ENCODE measurements around the gene MXRA7. TPM values are rescaled to one million over a fixed set of nuclear protein-coding genes. Genes with fewer than 3 reads are reported as not detected.

The MXRA7 gene
- total and polyA plus RNA-seq, 2 of the 4 experiments (the other 2 are of a cell fraction): 168 to 231 TPM

GRCh38 chr17:76673729-76674128 lies 37.0 kb downstream of the MXRA7 start:
- intact Hi-C loops (cut with micrococcal nuclease): loop anchor here (5.0 kb wide), 1 partner anchor 116 kb away; no protein-coding TSS in a partner anchor
- Histone ChIP-seq H3K4me3 (ENCODE audit: insufficient read depth, low read depth, low read length) (no peak overlapping the region), H3K27ac (ENCODE audit: insufficient read depth, low read length) (no peak overlapping the region), H2AK5ac (ENCODE audit: low read depth, low read length) (no peak overlapping the region), H3K36me3 (ENCODE audit: control insufficient read depth, insufficient read depth, low read length) (peaks cover 29% of the 10 kb centered on the region), H3K4me1 (ENCODE audit: control insufficient read depth, insufficient read depth, low read length) (peaks cover 9% of the 10 kb centered on the region), H4K5ac (ENCODE audit: low read depth, low read length) (no peak overlapping the region), H3K4me2 (ENCODE audit: low read depth, low read length) (no peak overlapping the region), H3K9me1 (ENCODE audit: insufficient read depth, low read length) (peaks cover 11% of the 10 kb centered on the region), H3K9me3 (ENCODE audit: control insufficient read depth, insufficient read depth, low read length) (no peaks in the 10 kb centered on the region), H3K56ac (ENCODE audit: extremely low read depth, insufficient read depth, low read length) (no peak overlapping the region), H4K20me1 (ENCODE audit: insufficient read depth, low read length) (no peaks in the 10 kb centered on the region), H3K4ac (ENCODE audit: low read depth, low read length) (no peak overlapping the region), H3K18ac (ENCODE audit: low read depth, low read length) (no peak overlapping the region), H3K9ac (ENCODE audit: low read depth, low read length) (no peak overlapping the region), H3K27me3 (ENCODE audit: control insufficient read depth, insufficient read depth, low read length) (no peaks in the 10 kb centered on the region), H2AFZ (replicated peaks; ENCODE audit: low read length, poor library complexity) (no peak overlapping the region), H3K79me1 (ENCODE audit: low read depth in 1 of 2, low read length in 2 of 2) (peaks cover 0 to 37% of the 10 kb centered on the region in 2 experiments; a peak in 2 of 4 replicates), H2AK9ac (replicated peaks; ENCODE audit: low read depth, low read length, poor library complexity) (no peak overlapping the region), H3K23ac (ENCODE audit: low read depth, low read length) (no peak overlapping the region), H3K14ac (replicated peaks; ENCODE audit: low read depth, low read length) (no peak overlapping the region), H2BK5ac (ENCODE audit: low read depth, low read length, poor library complexity, severe bottlenecking) (no peak overlapping the region), H4K8ac (ENCODE audit: low read depth in 2 of 2, low read length in 2 of 2) (no peak overlapping the region), H2BK20ac (ENCODE audit: low read depth, low read length) (no peak overlapping the region), H2BK120ac (ENCODE audit: low read depth, low read length) (no peak overlapping the region), H4K91ac (ENCODE audit: insufficient read depth, low read depth, low read length) (no peak overlapping the region), H2BK15ac (ENCODE audit: low read depth, low read length) (no peak overlapping the region)
- in situ Hi-C loops (cut with MboI; ENCODE audit: low sequenced_read_pairs): no loop called here
- no peak for TF ChIP-seq CHD1 (IDR thresholded peaks at IDR 0.05; ENCODE audit: low read depth, low read length)
- no peak for TF ChIP-seq MAZ (IDR thresholded peaks at IDR 0.05; ENCODE audit: borderline replicate concordance, low read depth, low read length)
- TF ChIP-seq RAD21 (IDR thresholded peaks at IDR 0.05; ENCODE audit: low read length): no peak
- no peak for TF ChIP-seq RFX5 (IDR thresholded peaks at IDR 0.05; ENCODE audit: low read depth, low read length)
- TF ChIP-seq POLR2A (IDR thresholded peaks at IDR 0.05; ENCODE audit: low read depth, low read length): no peak
- TF ChIP-seq NFE2L2 (IDR thresholded peaks at IDR 0.05; ENCODE audit: low read depth, low read length): no peak
- TF ChIP-seq CEBPB (IDR thresholded peaks at IDR 0.05; ENCODE audit: low read depth, low read length): no peak
- TF ChIP-seq CTCF (conservative IDR thresholded peaks at IDR 0.05; ENCODE audit: low read depth, low read length): no peak
- TF ChIP-seq USF2 (IDR thresholded peaks at IDR 0.05; ENCODE audit: low read depth, low read length): no peak
- TF ChIP-seq RCOR1 (IDR thresholded peaks at IDR 0.05; ENCODE audit: insufficient replicate concordance, low read length): no peak
- TF ChIP-seq FOS (IDR thresholded peaks at IDR 0.05; ENCODE audit: low read depth, low read length): no peak
- dilution Hi-C loops (cut with HindIII; ENCODE audit: low sequenced_read_pairs, unreplicated experiment): no loop called here
- ChIA-PET CTCF (no interaction called here), POLR2A (ENCODE audit: unreplicated experiment) (no interaction called here)
- WGBS, 2 experiments (ENCODE audit: extremely low coverage in 2 of 2, insufficient read length in 1 of 2): 81% methylated on average over 3 of the region's 5 CpGs; no CpG with 5 or more reads in 1 of the 2 experiments
- no peak for DNase-seq
- BruUV-seq (replicated peaks): no TSS peak
- ATAC-seq (ENCODE audit: low read depth): no peak

Data from IMR-90 (cell line).